NB4 (cell line): ENCODE measurements around the gene COMT.

Experiments
- DNase-seq: peaks from one replicate; pipeline ENCODE4 v3.0.0; 2010; ENCODE audit warnings: low read depth
- H3K4me3 ChIP-seq: one replicate; pipeline ENCODE4 v1.5.1; 2011; ENCODE audit warnings: mild to moderate bottlenecking, low read depth, low read length, moderate library complexity
- CTCF ChIP-seq: IDR thresholded peaks from one replicate; pipeline ENCODE4 v1.5.1; 2012; ENCODE audit warnings: low read depth, low read length
- MYC ChIP-seq: IDR thresholded peaks from 2 replicates; pipeline ENCODE4 v1.6.1; 2011; ENCODE audit warnings: low read depth, low read length
- POLR2A ChIP-seq: IDR thresholded peaks from 2 replicates; pipeline ENCODE4 v1.6.1; 2011; ENCODE audit warnings: mild to moderate bottlenecking; ENCODE audit not compliant: insufficient read length; ENCODE audit errors: extremely low read depth
- TF ChIP-seq, protein P1 (sequence below): IDR thresholded peaks from 2 replicates; pipeline ENCODE4 v1.6.1; 2011; ENCODE audit warnings: low read depth, low read length

Gene COMT

GRCh38 chr22:19993926-19994325 lies 52.4 kb downstream of the COMT start:
- no peak overlapping the region for H3K4me3 ChIP-seq
- TF ChIP-seq, protein P1, sequence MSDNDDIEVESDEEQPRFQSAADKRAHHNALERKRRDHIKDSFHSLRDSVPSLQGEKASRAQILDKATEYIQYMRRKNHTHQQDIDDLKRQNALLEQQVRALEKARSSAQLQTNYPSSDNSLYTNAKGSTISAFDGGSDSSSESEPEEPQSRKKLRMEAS: no peak
- TF ChIP-seq POLR2A (no peak), CTCF (no peak), MYC (no peak)
- no peak for DNase-seq

- TF ChIP-seq, protein P1: no peak
- H3K4me3 ChIP-seq: no peak overlapping the region
- DNase-seq: no peak
These were observed 53.5 kb downstream of the COMT start for GRCh38 chr22:19994851-19995610.

DNA sequence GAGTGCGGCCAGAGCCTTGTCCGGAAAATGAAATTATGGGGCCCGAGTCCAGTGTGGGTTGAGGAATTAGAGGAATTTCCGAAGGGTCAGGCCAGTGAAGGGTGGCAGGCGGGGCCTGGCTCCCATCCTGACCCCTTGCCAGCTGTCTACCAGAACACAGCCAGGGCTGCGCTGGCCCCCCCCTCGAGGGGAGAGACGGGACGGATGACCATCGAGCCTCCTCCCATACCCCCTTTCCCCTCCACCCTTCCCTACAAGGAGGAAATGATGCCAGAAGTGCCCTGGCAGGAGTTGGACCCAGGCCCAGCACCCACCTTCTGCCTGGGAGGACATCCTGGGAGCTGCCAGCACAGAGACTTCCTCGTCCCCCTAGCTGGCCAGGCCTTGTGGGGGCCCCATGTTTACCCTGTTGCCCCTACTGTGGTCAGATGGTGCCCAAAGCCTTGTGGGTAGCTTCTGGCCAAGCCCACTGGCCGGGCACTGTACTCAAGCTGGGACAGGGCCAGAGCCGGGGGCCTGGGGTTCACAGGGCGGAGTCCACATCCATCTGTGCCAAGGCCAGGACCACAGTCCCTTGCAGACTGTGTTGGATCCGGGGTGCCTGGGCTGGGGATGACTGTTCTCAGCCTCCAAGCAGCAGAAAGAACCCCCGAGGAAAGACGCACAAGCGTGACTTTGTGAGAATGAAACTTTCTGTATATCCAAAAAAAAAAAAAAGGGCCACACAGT lies 54.2 kb downstream of the COMT start:
- no peak overlapping the region for H3K4me3 ChIP-seq
- no peak for DNase-seq
- TF ChIP-seq, protein P1: no peak
- no peak for TF ChIP-seq CTCF
- no peak for TF ChIP-seq MYC
- TF ChIP-seq POLR2A: no peak

DNA sequence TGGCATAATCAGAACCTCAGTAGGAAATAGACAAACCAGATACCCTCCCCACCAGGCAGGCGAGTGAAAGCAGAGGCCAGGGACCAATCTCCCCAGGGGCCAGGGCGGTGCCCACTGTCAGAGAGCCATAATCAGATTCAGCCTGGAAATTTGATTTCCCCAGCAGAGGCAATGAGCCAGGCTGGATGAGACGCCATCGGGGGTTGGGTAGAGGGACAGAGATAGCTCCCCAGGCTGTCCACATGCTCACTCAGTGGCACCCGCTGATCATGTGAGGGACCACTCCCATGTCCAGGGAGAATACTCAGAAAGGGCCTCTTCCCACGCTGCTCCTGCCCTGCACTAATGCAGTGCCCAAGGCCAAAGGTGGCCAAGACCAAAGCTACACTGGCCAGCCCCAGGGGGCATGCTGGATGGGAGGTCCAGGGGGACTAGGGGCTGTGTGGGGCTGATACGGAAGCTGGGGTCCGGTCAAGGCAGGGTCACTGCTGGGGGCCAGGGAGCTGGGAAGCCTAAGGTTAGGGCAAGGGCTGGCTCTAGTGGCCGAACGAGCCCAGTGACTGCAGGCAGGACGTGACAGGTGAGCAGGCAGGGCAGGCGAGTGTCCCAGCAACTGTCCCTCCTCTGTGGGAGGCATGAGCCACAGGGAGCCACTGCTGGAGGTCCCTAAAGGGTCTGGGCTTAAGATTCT lies 55.3 kb downstream of the COMT start:
- no peak overlapping the region for H3K4me3 ChIP-seq

DNA sequence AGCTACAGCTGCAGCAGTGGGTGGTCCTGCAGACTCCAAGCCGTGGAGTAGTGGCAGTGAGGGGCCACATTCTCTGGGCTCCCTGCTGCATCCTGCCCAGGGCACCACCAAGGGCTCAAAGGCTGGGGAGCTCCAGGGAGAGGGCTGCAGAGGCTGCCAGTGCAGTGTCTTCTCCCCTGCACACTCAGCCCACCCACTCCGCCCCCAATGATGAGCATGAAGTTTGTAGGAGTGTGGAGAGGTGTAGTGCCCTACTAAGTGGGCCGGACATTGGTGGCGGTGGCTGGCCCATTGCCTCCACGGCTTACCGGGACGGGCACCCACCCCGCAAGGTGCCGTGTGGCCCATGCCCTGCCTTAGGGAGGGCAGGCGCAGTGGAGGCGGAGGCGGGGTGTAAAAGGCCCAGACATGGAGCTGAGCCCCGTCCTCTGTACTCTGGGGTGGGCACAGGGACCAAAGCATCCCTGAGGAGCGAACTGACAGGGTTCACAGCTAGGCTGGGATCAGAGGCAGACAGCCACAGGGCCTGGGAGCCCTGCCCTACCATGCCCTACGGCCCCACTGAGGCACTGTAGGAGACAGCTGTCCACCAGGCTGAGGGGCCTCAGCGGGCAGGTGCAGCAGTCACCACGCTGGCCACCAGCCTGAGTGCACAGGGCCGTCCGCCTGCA lies 56.1 kb downstream of the COMT start:
- no peak for TF ChIP-seq MYC
- TF ChIP-seq POLR2A: no peak
- no peak for TF ChIP-seq CTCF
- TF ChIP-seq, protein P1: no peak
- no peak overlapping the region for H3K4me3 ChIP-seq
- DNase-seq: no peak

More for the DNA sequence above, 55.3 kb downstream of the COMT start:
- DNase-seq: no peak
- TF ChIP-seq, protein P1: no peak
- TF ChIP-seq MYC (no peak), POLR2A (no peak), CTCF (no peak)
